Measurements from ENCODE around the gene ERP44.

Gene ERP44

GRCh38 chr9:99936947-99937587 is 161.7 kb downstream of the ERP44 start:
- Histone ChIP-seq H3K36me3 (ENCODE audit: control insufficient read depth, insufficient read depth, low read length) (no peaks in the 10 kb centered on the region), H3K4me1 (ENCODE audit: control insufficient read depth, insufficient read depth, low read length, poor library complexity, severe bottlenecking) (no peaks in the 10 kb centered on the region), H3K27me3 (replicated peaks; ENCODE audit: control insufficient read depth, insufficient read depth, low read length, poor library complexity, severe bottlenecking) (no peaks in the 10 kb centered on the region), H3K9me3 (ENCODE audit: control insufficient read depth, low read length) (no peaks in the 10 kb centered on the region), H3K27ac (ENCODE audit: insufficient read depth, low read length, poor library complexity, severe bottlenecking) (no peak overlapping the region), H3K4me3 (ENCODE audit: insufficient read depth, low read depth, low read length, poor library complexity, severe bottlenecking) (no peak overlapping the region)
- no peak for DNase-seq

- Histone ChIP-seq H3K9me3 (ENCODE audit: control insufficient read depth, low read length) (no peaks in the 10 kb centered on the region), H3K4me1 (ENCODE audit: control insufficient read depth, insufficient read depth, low read length, poor library complexity, severe bottlenecking) (no peaks in the 10 kb centered on the region), H3K27me3 (replicated peaks; ENCODE audit: control insufficient read depth, insufficient read depth, low read length, poor library complexity, severe bottlenecking) (no peaks in the 10 kb centered on the region), H3K36me3 (ENCODE audit: control insufficient read depth, insufficient read depth, low read length) (peaks cover 5% of the 10 kb centered on the region), H3K4me3 (ENCODE audit: insufficient read depth, low read depth, low read length, poor library complexity, severe bottlenecking) (no peak overlapping the region), H3K27ac (ENCODE audit: insufficient read depth, low read length, poor library complexity, severe bottlenecking) (no peak overlapping the region)
- DNase-seq = no peak
Observed at GRCh38 chr9:99931155-99931840, 167.5 kb downstream of the ERP44 start.

- H3K9me3 ChIP-seq (ENCODE audit: control insufficient read depth, low read length) = no peaks in the 10 kb centered on the region
- no peaks in the 10 kb centered on the region for H3K27me3 ChIP-seq (replicated peaks; ENCODE audit: control insufficient read depth, insufficient read depth, low read length, poor library complexity, severe bottlenecking)
- no peak overlapping the region for H3K4me3 ChIP-seq (ENCODE audit: insufficient read depth, low read depth, low read length, poor library complexity, severe bottlenecking)
- H3K27ac ChIP-seq (ENCODE audit: insufficient read depth, low read length, poor library complexity, severe bottlenecking) = no peak overlapping the region
- peaks cover 11% of the 10 kb centered on the region for H3K36me3 ChIP-seq (ENCODE audit: control insufficient read depth, insufficient read depth, low read length)
- no peaks in the 10 kb centered on the region for H3K4me1 ChIP-seq (ENCODE audit: control insufficient read depth, insufficient read depth, low read length, poor library complexity, severe bottlenecking)
- DNase-seq = no peak
Observed at GRCh38 chr9:99929652-99930051, 169.1 kb downstream of the ERP44 start.

All from effector memory CD4-positive, alpha-beta T cell (primary cell).